ENCODE data around the gene THUMPD2. TPM values are rescaled to one million over a fixed set of nuclear protein-coding genes. Genes with fewer than 3 reads are reported as not detected.

The THUMPD2 gene, protein sequence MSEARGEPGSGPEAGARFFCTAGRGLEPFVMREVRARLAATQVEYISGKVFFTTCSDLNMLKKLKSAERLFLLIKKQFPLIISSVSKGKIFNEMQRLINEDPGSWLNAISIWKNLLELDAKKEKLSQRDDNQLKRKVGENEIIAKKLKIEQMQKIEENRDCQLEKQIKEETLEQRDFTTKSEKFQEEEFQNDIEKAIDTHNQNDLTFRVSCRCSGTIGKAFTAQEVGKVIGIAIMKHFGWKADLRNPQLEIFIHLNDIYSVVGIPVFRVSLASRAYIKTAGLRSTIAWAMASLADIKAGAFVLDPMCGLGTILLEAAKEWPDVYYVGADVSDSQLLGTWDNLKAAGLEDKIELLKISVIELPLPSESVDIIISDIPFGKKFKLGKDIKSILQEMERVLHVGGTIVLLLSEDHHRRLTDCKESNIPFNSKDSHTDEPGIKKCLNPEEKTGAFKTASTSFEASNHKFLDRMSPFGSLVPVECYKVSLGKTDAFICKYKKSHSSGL
- total RNA-seq (13.4 TPM), polyA plus RNA-seq (1 to 10 TPM; 5.3 to 6.5 (median 5.4) TPM)

DNA sequence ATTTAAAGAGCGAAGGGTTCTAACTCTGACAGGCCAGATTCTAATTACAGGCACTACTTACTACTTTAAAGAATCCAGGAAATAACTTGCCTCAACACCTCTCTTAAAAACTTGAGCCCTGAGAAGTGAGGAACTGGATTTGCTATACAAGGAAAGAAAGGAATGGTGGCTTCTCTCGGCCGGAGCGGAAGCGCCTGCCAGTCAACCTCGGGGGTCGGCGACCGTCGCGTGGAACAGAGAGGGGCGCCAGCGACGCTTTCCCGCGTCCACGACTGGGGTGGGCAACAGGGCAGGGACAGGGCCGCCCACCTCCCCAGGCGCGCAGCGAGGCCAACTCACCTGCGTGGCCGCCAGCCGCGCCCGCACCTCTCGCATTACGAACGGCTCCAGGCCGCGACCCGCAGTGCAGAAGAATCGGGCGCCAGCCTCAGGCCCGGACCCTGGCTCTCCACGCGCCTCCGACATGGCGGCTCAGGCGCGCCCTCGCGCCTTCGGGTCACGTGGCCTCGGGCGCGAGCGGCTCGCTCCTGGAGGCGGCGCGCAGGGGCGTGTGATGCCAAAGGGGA, at the start of gene THUMPD2:
THUMPD2 (minus strand) TSS at position 484 of the 566 bp plus-strand sequence; CDS start at position 465, 19 bp downstream.
- H3K9me3 ChIP-seq (ENCODE audit: control insufficient read depth in 2 of 2, low read length in 2 of 2), result no peaks in the 10 kb centered on the region
- H3K27ac Mint-ChIP-seq, result peak within 1 kb of the TSS; percentile 93 to 97 (median 96)
- peak within 1 kb of the TSS; percentile 93 for H3K4me3 ChIP-seq (ENCODE audit: low read depth, low read length)
- DNase-seq (peak; percentile 25 to 84 (median 56)), ATAC-seq (ENCODE audit: low read depth in 2 of 2) (peak; percentile 60 to 75)
- H3K36me3 Mint-ChIP-seq, result no peaks in the 10 kb centered on the region
- peak within 1 kb of the TSS; percentile 90 to 100 (median 96) for H3K4me3 Mint-ChIP-seq
- peaks cover 23% of the 10 kb centered on the region for H3K4me1 ChIP-seq (ENCODE audit: control insufficient read depth, insufficient read depth, low read length, poor library complexity, severe bottlenecking)
- peak within 1 kb of the TSS; percentile 61 for H3K27ac ChIP-seq (ENCODE audit: insufficient read depth, low read length, poor library complexity, severe bottlenecking)
- peaks cover 2% of the 10 kb centered on the region for H3K27me3 ChIP-seq (ENCODE audit: control insufficient read depth, insufficient read depth, low read length)
- H3K4me1 Mint-ChIP-seq, result peaks cover 28 to 79% (median 53%) of the 10 kb centered on the region in 4 donors
- no peaks in the 10 kb centered on the region for H3K36me3 ChIP-seq (ENCODE audit: control insufficient read depth, insufficient read depth, low read length)
- H3K9me3 Mint-ChIP-seq, result no peaks in the 10 kb centered on the region
- peaks cover 7% of the 10 kb centered on the region for H3K27me3 Mint-ChIP-seq

DNA sequence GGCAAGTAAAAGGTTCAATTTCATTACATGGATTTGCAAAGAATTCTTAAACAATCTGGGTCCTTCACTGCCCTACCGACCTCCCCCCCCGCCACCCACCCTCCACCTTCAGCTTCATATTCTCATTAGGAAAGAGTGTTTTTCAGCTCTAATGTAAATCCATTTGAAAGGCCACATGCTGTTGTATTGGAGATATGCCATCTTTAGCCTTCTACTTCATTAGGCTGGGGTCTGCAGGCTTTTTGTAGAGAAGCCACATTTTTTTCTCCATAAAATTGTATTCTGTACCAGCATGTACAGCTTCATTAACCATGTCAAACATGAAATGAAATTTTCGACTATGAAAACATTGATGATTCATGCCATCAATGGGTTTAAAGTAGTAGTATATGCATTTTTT, 42.8 kb upstream of the THUMPD2 start:
- H3K9me3 Mint-ChIP-seq, result peaks cover 0 to 2% (median 0%) of the 10 kb centered on the region in 7 donors
- Histone ChIP-seq H3K9me3 (ENCODE audit: control insufficient read depth in 2 of 2, low read length in 2 of 2) (no peaks in the 10 kb centered on the region), H3K4me1 (ENCODE audit: control insufficient read depth, insufficient read depth, low read length, poor library complexity, severe bottlenecking) (no peaks in the 10 kb centered on the region), H3K4me3 (ENCODE audit: low read depth, low read length) (no peak overlapping the region), H3K36me3 (ENCODE audit: control insufficient read depth, insufficient read depth, low read length) (no peaks in the 10 kb centered on the region), H3K27ac (ENCODE audit: insufficient read depth, low read length, poor library complexity, severe bottlenecking) (no peak overlapping the region), H3K27me3 (ENCODE audit: control insufficient read depth, insufficient read depth, low read length) (no peaks in the 10 kb centered on the region)
- H3K36me3 Mint-ChIP-seq, result no peaks in the 10 kb centered on the region
- DNase-seq (no peak), ATAC-seq (ENCODE audit: low read depth in 2 of 2) (no peak)
- peaks cover 6% of the 10 kb centered on the region for H3K27me3 Mint-ChIP-seq
- no peaks in the 10 kb centered on the region for H3K4me1 Mint-ChIP-seq
- no peak overlapping the region for H3K27ac Mint-ChIP-seq
- no peak overlapping the region for H3K4me3 Mint-ChIP-seq

DNA sequence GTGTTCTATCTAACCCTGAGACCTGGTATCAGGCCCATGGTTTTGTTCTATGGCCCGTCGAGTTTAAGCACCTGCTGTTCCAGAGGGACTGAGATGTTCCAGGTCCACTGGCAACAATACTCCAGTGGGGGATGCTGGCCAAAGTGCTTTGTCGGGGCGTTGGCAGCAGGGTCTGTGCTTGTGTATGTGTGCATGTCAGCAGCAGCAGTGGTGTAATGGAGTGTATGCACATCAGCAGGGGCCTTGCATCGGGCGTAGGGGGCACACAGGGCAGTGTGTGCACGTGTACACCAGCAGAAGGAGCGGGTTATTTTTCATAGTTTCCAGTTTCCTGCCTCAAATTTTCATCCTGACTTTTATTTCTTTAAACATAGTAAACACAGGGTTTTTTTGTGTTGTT, 37.8 kb upstream of the THUMPD2 start:
- Histone ChIP-seq H3K27me3 (ENCODE audit: control insufficient read depth, insufficient read depth, low read length) (no peaks in the 10 kb centered on the region), H3K27ac (ENCODE audit: insufficient read depth, low read length, poor library complexity, severe bottlenecking) (no peak overlapping the region), H3K4me1 (ENCODE audit: control insufficient read depth, insufficient read depth, low read length, poor library complexity, severe bottlenecking) (no peaks in the 10 kb centered on the region), H3K4me3 (ENCODE audit: low read depth, low read length) (no peak overlapping the region), H3K36me3 (ENCODE audit: control insufficient read depth, insufficient read depth, low read length) (no peaks in the 10 kb centered on the region), H3K9me3 (ENCODE audit: control insufficient read depth in 2 of 2, low read length in 2 of 2) (no peaks in the 10 kb centered on the region)
- Mint-ChIP-seq H3K4me1 (no peaks in the 10 kb centered on the region), H3K9me3 (peaks cover 1 to 9% (median 4%) of the 10 kb centered on the region in 7 donors), H3K27me3 (peaks cover 8% of the 10 kb centered on the region), H3K4me3 (no peak overlapping the region), H3K27ac (no peak overlapping the region), H3K36me3 (no peaks in the 10 kb centered on the region)
- ATAC-seq (ENCODE audit: low read depth in 2 of 2) (no peak), DNase-seq (no peak)

DNA sequence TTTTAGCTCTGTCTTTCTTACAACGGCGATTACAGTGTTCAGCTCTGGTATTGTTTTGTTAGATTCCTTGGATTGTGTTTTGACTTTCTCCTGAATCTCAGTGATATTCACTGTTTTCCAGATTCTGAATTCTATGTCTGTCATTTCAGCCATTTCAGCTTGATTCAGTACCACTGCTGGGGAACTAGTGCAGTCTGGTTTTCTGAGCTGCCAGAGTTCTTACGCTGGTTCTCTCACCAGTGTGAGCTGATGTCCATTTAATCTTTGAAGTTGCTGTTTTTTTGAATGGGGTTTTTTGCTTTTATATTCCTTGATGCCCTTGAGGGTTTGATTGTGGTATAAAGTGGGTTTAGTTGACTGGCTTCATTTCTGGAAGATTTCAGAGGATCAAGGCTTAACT, 37.4 kb upstream of the THUMPD2 start:
- no peaks in the 10 kb centered on the region for H3K36me3 ChIP-seq (ENCODE audit: control insufficient read depth, insufficient read depth, low read length)
- H3K27ac Mint-ChIP-seq, result no peak overlapping the region
- no peaks in the 10 kb centered on the region for H3K9me3 ChIP-seq (ENCODE audit: control insufficient read depth in 2 of 2, low read length in 2 of 2)
- peaks cover 8% of the 10 kb centered on the region for H3K27me3 Mint-ChIP-seq
- H3K27ac ChIP-seq (ENCODE audit: insufficient read depth, low read length, poor library complexity, severe bottlenecking), result no peak overlapping the region
- no peak for ATAC-seq (ENCODE audit: low read depth in 2 of 2)
- H3K36me3 Mint-ChIP-seq, result no peaks in the 10 kb centered on the region
- no peak overlapping the region for H3K4me3 ChIP-seq (ENCODE audit: low read depth, low read length)
- no peak overlapping the region for H3K4me3 Mint-ChIP-seq
- no peaks in the 10 kb centered on the region for H3K4me1 Mint-ChIP-seq
- no peaks in the 10 kb centered on the region for H3K27me3 ChIP-seq (ENCODE audit: control insufficient read depth, insufficient read depth, low read length)
- DNase-seq, result no peak
- H3K4me1 ChIP-seq (ENCODE audit: control insufficient read depth, insufficient read depth, low read length, poor library complexity, severe bottlenecking), result no peaks in the 10 kb centered on the region
- H3K9me3 Mint-ChIP-seq, result peaks cover 2 to 9% (median 5%) of the 10 kb centered on the region in 7 donors

DNA sequence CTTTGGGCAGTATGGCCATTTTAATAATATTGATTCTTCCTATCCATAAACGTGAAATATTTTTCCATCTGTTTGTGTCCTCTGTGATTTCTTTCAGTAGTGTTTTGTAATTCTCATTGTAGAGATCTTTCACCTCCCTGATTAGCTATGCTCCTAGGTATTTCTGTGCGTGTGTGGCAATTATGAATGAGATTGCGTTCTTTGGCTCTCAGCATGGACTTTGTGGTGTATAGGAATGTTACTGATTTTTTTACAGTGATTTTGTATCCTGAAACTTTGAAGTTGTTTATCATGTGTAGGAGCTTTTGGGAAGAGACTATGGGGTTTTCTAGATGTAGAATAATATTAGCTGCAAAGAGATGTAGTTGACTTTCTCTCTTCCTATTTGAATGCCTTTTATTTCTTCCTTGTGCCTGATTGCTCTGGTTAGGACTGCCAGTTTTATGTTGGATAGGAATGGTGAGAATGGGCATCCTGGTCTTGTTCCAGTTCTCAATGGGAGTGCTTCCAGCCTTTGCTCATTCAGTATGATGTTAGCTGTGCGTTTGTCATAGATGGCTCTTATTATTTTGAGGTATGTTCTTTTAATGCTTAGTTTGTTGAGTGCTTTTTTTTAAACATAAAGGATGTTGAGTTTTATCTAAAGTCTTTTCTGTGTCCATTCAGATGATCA, 27.0 kb upstream of the THUMPD2 start:
- peaks cover 9% of the 10 kb centered on the region for H3K27me3 Mint-ChIP-seq
- peaks cover 0 to 36% (median 9%) of the 10 kb centered on the region in 7 donors for H3K9me3 Mint-ChIP-seq
- Histone ChIP-seq H3K27me3 (ENCODE audit: control insufficient read depth, insufficient read depth, low read length) (no peaks in the 10 kb centered on the region), H3K9me3 (ENCODE audit: control insufficient read depth in 2 of 2, low read length in 2 of 2) (peaks cover 0 to 4% of the 10 kb centered on the region in 2 experiments), H3K4me1 (ENCODE audit: control insufficient read depth, insufficient read depth, low read length, poor library complexity, severe bottlenecking) (no peaks in the 10 kb centered on the region), H3K4me3 (ENCODE audit: low read depth, low read length) (no peak overlapping the region), H3K36me3 (ENCODE audit: control insufficient read depth, insufficient read depth, low read length) (no peaks in the 10 kb centered on the region), H3K27ac (ENCODE audit: insufficient read depth, low read length, poor library complexity, severe bottlenecking) (no peak overlapping the region)
- ATAC-seq (ENCODE audit: low read depth in 2 of 2) (no peak), DNase-seq (no peak)
- H3K36me3 Mint-ChIP-seq, result no peaks in the 10 kb centered on the region
- no peak overlapping the region for H3K4me3 Mint-ChIP-seq
- H3K27ac Mint-ChIP-seq, result no peak overlapping the region
- H3K4me1 Mint-ChIP-seq, result no peaks in the 10 kb centered on the region

DNA sequence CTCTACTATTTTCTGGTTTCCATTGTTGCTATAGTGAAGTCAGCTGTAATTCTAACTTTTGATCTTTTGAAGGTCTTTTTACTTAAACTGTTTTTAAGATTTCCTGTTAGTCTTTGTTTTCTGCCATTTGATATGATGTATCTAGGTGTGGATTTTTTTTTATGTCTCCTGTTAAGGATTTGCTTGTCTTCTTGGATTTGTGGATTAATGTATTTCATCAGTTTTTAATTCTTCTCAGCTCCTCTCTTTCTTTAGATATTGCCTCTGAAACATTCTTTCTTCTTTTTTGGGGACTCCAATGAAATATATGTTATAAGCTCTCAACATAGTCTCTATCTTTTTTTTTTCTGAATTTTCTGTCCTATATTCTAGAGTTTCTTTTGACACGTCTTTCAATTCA, 24.8 kb upstream of the THUMPD2 start:
- Mint-ChIP-seq H3K36me3 (no peaks in the 10 kb centered on the region), H3K27me3 (peaks cover 6% of the 10 kb centered on the region), H3K4me1 (no peaks in the 10 kb centered on the region), H3K9me3 (peaks cover 0 to 31% (median 8%) of the 10 kb centered on the region in 7 donors), H3K27ac (no peak overlapping the region), H3K4me3 (no peak overlapping the region)
- DNase-seq, result no peak
- Histone ChIP-seq H3K36me3 (ENCODE audit: control insufficient read depth, insufficient read depth, low read length) (no peaks in the 10 kb centered on the region), H3K9me3 (ENCODE audit: control insufficient read depth in 2 of 2, low read length in 2 of 2) (peaks cover 0 to 4% of the 10 kb centered on the region in 2 experiments), H3K4me3 (ENCODE audit: low read depth, low read length) (no peak overlapping the region), H3K27me3 (ENCODE audit: control insufficient read depth, insufficient read depth, low read length) (no peaks in the 10 kb centered on the region), H3K27ac (ENCODE audit: insufficient read depth, low read length, poor library complexity, severe bottlenecking) (no peak overlapping the region), H3K4me1 (ENCODE audit: control insufficient read depth, insufficient read depth, low read length, poor library complexity, severe bottlenecking) (no peaks in the 10 kb centered on the region)
- ATAC-seq (ENCODE audit: low read depth in 2 of 2), result no peak

DNA sequence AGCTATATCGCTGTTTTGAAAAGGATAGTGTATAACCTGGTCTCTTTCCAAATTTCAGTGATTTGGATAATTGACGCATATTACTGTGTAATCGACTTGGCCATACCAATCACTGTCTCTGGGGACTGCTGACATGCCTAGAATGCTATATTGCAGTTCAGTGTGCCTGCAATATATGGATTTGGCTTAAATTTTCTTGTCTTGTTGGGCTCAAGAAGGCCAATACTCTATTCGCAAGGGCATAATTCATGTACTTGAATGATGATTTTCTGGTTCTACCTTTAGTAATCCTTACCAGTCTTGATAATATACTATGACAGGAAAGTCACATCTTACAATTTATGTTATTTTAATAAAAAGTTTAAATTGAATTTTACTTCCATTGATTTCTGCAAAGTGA, 21.7 kb upstream of the THUMPD2 start:
- H3K36me3 Mint-ChIP-seq, result no peaks in the 10 kb centered on the region
- Histone ChIP-seq H3K27ac (ENCODE audit: insufficient read depth, low read length, poor library complexity, severe bottlenecking) (no peak overlapping the region), H3K4me1 (ENCODE audit: control insufficient read depth, insufficient read depth, low read length, poor library complexity, severe bottlenecking) (no peaks in the 10 kb centered on the region), H3K9me3 (ENCODE audit: control insufficient read depth in 2 of 2, low read length in 2 of 2) (peaks cover 0 to 4% of the 10 kb centered on the region in 2 experiments), H3K36me3 (ENCODE audit: control insufficient read depth, insufficient read depth, low read length) (no peaks in the 10 kb centered on the region), H3K27me3 (ENCODE audit: control insufficient read depth, insufficient read depth, low read length) (no peaks in the 10 kb centered on the region), H3K4me3 (ENCODE audit: low read depth, low read length) (no peak overlapping the region)
- H3K27me3 Mint-ChIP-seq, result peaks cover 6% of the 10 kb centered on the region
- ATAC-seq (ENCODE audit: low read depth in 2 of 2) (no peak), DNase-seq (no peak)
- no peak overlapping the region for H3K27ac Mint-ChIP-seq
- no peaks in the 10 kb centered on the region for H3K4me1 Mint-ChIP-seq
- peaks cover 0 to 22% (median 8%) of the 10 kb centered on the region in 7 donors for H3K9me3 Mint-ChIP-seq
- H3K4me3 Mint-ChIP-seq, result no peak overlapping the region
